K562 (cell line): Measurements from ENCODE around the gene AKR1A1. TPM values are rescaled to one million over a fixed set of nuclear protein-coding genes. Genes with fewer than 3 reads are reported as not detected.

Source experiments
- CBFB ChIP-seq: sonication (generic); formaldehyde crosslinking; IDR thresholded peaks from 2 replicates; pipeline ENCODE4 v1.4.0; 2020; ENCODE audit warnings: mild to moderate bottlenecking, missing genetic modification reagents
- CHCHD3 ChIP-seq: fragments of 250-450 bp; sonication (Bioruptor Pico); IDR thresholded peaks from 2 replicates; pipeline ENCODE4 v2.1.2; 2022; ENCODE audit warnings: mild to moderate bottlenecking
- CREM ChIP-seq: IDR thresholded peaks from 2 replicates; pipeline ENCODE4 v1.6.1; 2014; ENCODE audit warnings: antibody characterized with exemption, low read depth
- FOXK1 ChIP-seq: sonication (generic); formaldehyde crosslinking; IDR thresholded peaks from 2 replicates; pipeline ENCODE4 v1.8.0; 2022; ENCODE audit warnings: missing genetic modification reagents, mild to moderate bottlenecking, borderline replicate concordance
- HDAC8 ChIP-seq: fragments of 450-650 bp; IDR thresholded peaks from 2 replicates; pipeline ENCODE4 v1.6.1; 2016; ENCODE audit warnings: mild to moderate bottlenecking, missing genetic modification characterization, moderate library complexity, missing compliant biosample characterization
- MTA3 ChIP-seq: fragments of 450-650 bp; formaldehyde crosslinking; IDR thresholded peaks from 2 replicates; pipeline ENCODE4 v1.6.1; 2017; ENCODE audit warnings: mild to moderate bottlenecking, borderline replicate concordance
- PCBP1 ChIP-seq: fragments of 200-400 bp; formaldehyde crosslinking; IDR thresholded peaks from 2 replicates; pipeline ENCODE4 v1.6.1; 2018; ENCODE audit warnings: mild to moderate bottlenecking, low read depth, low read length; ENCODE audit not compliant: poor library complexity, severe bottlenecking
- PPARD ChIP-seq: fragments of 250-450 bp; sonication (Bioruptor Pico); IDR thresholded peaks from 2 replicates; pipeline ENCODE4 v1.8.0; 2022; ENCODE audit warnings: inconsistent platforms, mild to moderate bottlenecking, moderate library complexity
- PREB ChIP-seq: sonication (generic); formaldehyde crosslinking; IDR thresholded peaks from 2 replicates; pipeline ENCODE4 v1.8.1; 2023; ENCODE audit warnings: mild to moderate bottlenecking, missing genetic modification reagents
- REST ChIP-seq, 2 experiments: fragments of 450-650 bp; formaldehyde crosslinking in 1 of 2; IDR thresholded peaks; 2 replicates each; pipeline versions ENCODE4 v1.4.0 to v1.6.1; 2014 to 2020; ENCODE audit warnings: mild to moderate bottlenecking in 2 of 2, borderline replicate concordance in 1 of 2, low read depth in 1 of 2
- VEZF1 ChIP-seq: fragments of 200-800 bp; sonication (Bioruptor generic); IDR thresholded peaks from 2 replicates; pipeline ENCODE4 v1.6.1; 2017; ENCODE audit warnings: missing genetic modification characterization, missing compliant biosample characterization
- ZFPM2 ChIP-seq: fragments of 250-450 bp; sonication (Bioruptor Pico); IDR thresholded peaks from 2 replicates; pipeline ENCODE4 v1.5.1; 2022; ENCODE audit warnings: mild to moderate bottlenecking
- ZNF224 ChIP-seq: sonication (generic); formaldehyde crosslinking; IDR thresholded peaks from 2 replicates; pipeline ENCODE4 v1.8.0; 2022; ENCODE audit warnings: mild to moderate bottlenecking, missing genetic modification reagents
- ZNF696 ChIP-seq: fragments of 250-450 bp; sonication (Bioruptor Pico); conservative IDR thresholded peaks from 2 replicates; pipeline ENCODE4 v1.4.0; 2020; ENCODE audit warnings: mild to moderate bottlenecking, moderate library complexity
- polyA plus RNA-seq, 8 experiments: library from polyadenylated mRNA; depleted of rRNA in 4 of 8; stranded (reverse) in 5 of 8; unstranded in 3 of 8; fragments of >200 nt; fragmentation: Nextera tagmentation in 2 of 8; fragmentation: Illumina TruSeq in 1 of 8; extraction: Ambion mirVana in 2 of 8; extraction: Trizol in 1 of 8; gene quantifications; 2 replicates each; pipeline versions ENCODE4 v1.2.1 to v1.2.3, GENCODE V29; 2011 to 2014; ENCODE audit warnings: inconsistent platforms in 1 of 8, missing spikeins in 1 of 8
- total RNA-seq, 7 experiments: library from RNA; depleted of rRNA in 6 of 7; stranded (reverse); fragments of >200 nt in 6 of 7; fragmentation: Illumina TruSeq in 2 of 7; extraction: Trizol in 2 of 7; gene quantifications; 2 replicates each; pipeline versions ENCODE4 v1.2.1 to v1.2.3, GENCODE V29; 2011 to 2021; ENCODE audit warnings: low replicate concordance in 1 of 7

AKR1A1 gene
- total and polyA plus RNA-seq, 9 of the 15 experiments (the other 6 are each of a cell fraction or from before 2014, with no cell fraction given), result 68.6 to 211 (median 132) TPM

- TF ChIP-seq ZNF224 (CRISPR knock-in tag) (no peak), CBFB (no peak), HDAC8 (tag) (peak; percentile 91; the same call in 1 of the 2 replicates), CHCHD3 (no peak), PREB (CRISPR knock-in tag) (no peak), VEZF1 (CRISPR knock-in tag) (peak; percentile 85), MTA3 (peak; percentile 89), PPARD (no peak), ZFPM2 (CRISPR knock-in tag) (no peak), FOXK1 (CRISPR knock-in tag) (peak; percentile 4; the same call in 1 of the 2 replicates), PCBP1 (no peak), CREM (peak; percentile 39; the same call in 1 of the 2 replicates), REST (IDR thresholded peaks at IDR 0.05; ENCODE audit: borderline replicate concordance) (peak; percentile 74), REST (CRISPR knock-in tag; IDR thresholded peaks at IDR 0.05; ENCODE audit: low read depth) (no peak; the same call in 1 of the 2 replicates), ZNF696 (CRISPR knock-in tag) (no peak)
Measured at GRCh38 chr1:45550401-45551351, at the start of gene AKR1A1 (continued).
